B cell (primary cell): ENCODE results near the gene DNAJC10. TPM values are rescaled to one million over a fixed set of nuclear protein-coding genes. Genes with fewer than 3 reads are reported as not detected.

ENCODE experiments used
- ATAC-seq: fragments of 200-7000 bp; cut with Tn5 transposase; one replicate; pipeline ENCODE4 v1.10.0; 2021; ENCODE audit warnings: low read depth, mild to moderate bottlenecking, moderate number of reproducible peaks, moderate library complexity
- CTCF ChIA-PET: fragments of 350-600 bp; sonication (Branson Sonifier 250); formaldehyde crosslinking; loops from one replicate; lab custom pipeline; 2021; ENCODE audit warnings: antibody characterized with exemption, inconsistent platforms; lab: Charles Lee
- POLR2A ChIA-PET: fragments of 350-600 bp; sonication (Branson Sonifier 250); formaldehyde crosslinking; loops from one replicate; lab custom pipeline; 2021; ENCODE audit warnings: antibody characterized with exemption; lab: Charles Lee
- DNase-seq: peaks from one replicate; pipeline ENCODE4 v3.0.0; 2013
- H2AFZ ChIP-seq: 2 replicates; pipeline ENCODE4 v1.6.1; 2012; ENCODE audit warnings: mild to moderate bottlenecking, low read depth, low read length; ENCODE audit not compliant: insufficient read depth, poor library complexity, severe bottlenecking
- H3K27ac ChIP-seq, 2 donors: 1 replicate in 1 of 2; 2 replicates in 1 of 2; pipeline ENCODE4 v1.5.1; 2012 to 2013; ENCODE audit warnings: low read length in 2 of 2, mild to moderate bottlenecking in 2 of 2, moderate library complexity in 1 of 2
- H3K27me3 ChIP-seq, 4 experiments: fragments of 200-600 bp in 1 of 4; sonication (generic) in 1 of 4; replicated peaks in 1 of 4; 1 replicate in 2 of 4; 2 replicates in 2 of 4; pipeline versions ENCODE4 v1.6.1 to v1.7.0; 2013 to 2016; ENCODE audit warnings: low read length in 3 of 4, mild to moderate bottlenecking in 2 of 4, mixed read lengths in 1 of 4, moderate library complexity in 1 of 4; ENCODE audit not compliant: insufficient read depth in 4 of 4, control insufficient read depth in 3 of 4; ENCODE audit errors: control extremely low read depth in 1 of 4
- H3K36me3 ChIP-seq, 2 experiments: replicated peaks in 1 of 2; 1 replicate in 1 of 2; 2 replicates in 1 of 2; pipeline versions ENCODE4 v1.6.1 to v1.7.1; 2013; ENCODE audit warnings: low read length in 1 of 2; ENCODE audit not compliant: insufficient read depth in 2 of 2, control insufficient read depth in 1 of 2; ENCODE audit errors: control extremely low read depth in 1 of 2, extremely low read depth in 1 of 2
- H3K4me1 ChIP-seq, 2 donors: fragments of 200-600 bp in 1 of 2; sonication (generic) in 1 of 2; 1 replicate in 1 of 2; 2 replicates in 1 of 2; pipeline versions ENCODE4 v1.5.1 to v1.6.1; 2013 to 2017; ENCODE audit warnings: low read length in 2 of 2; ENCODE audit not compliant: control insufficient read depth in 2 of 2, insufficient read depth in 2 of 2
- H3K4me2 ChIP-seq: replicated peaks from 2 replicates; pipeline ENCODE3; 2012; ENCODE audit warnings: mild to moderate bottlenecking, low read depth, low read length; ENCODE audit not compliant: poor library complexity, severe bottlenecking
- H3K4me3 ChIP-seq, 5 experiments: fragments of 200-600 bp in 1 of 5; sonication (generic) in 1 of 5; 1 replicate in 3 of 5; 2 replicates in 2 of 5; pipeline versions ENCODE4 v1.5.1 to v1.7.0; 2011 to 2016; ENCODE audit warnings: low read length in 4 of 5, mild to moderate bottlenecking in 4 of 5, low read depth in 2 of 5, control low read depth in 1 of 5, moderate library complexity in 1 of 5; ENCODE audit not compliant: insufficient read depth in 1 of 5; ENCODE audit errors: control extremely low read depth in 1 of 5, extremely low read depth in 1 of 5
- H3K79me2 ChIP-seq: fragments of 200-600 bp; sonication (generic); one replicate; pipeline ENCODE4 v1.6.0; 2016; ENCODE audit warnings: low read length; ENCODE audit not compliant: control insufficient read depth, insufficient read depth
- H3K9ac ChIP-seq: fragments of 200-600 bp; sonication (generic); 2 replicates; pipeline ENCODE4 v1.6.1; 2017; ENCODE audit warnings: mild to moderate bottlenecking, low read length, moderate library complexity
- H3K9me3 ChIP-seq, 3 donors: one replicate each; pipeline versions ENCODE4 v1.6.1 to v1.7.1; 2013; ENCODE audit warnings: low read length in 2 of 3; ENCODE audit not compliant: control insufficient read depth in 2 of 3, insufficient read depth in 1 of 3; ENCODE audit errors: control extremely low read depth in 1 of 3
- H4K20me1 ChIP-seq: 2 replicates; pipeline ENCODE4 v1.6.0; 2012; ENCODE audit warnings: mild to moderate bottlenecking, low read length; ENCODE audit not compliant: insufficient read depth, control insufficient read depth, poor library complexity, severe bottlenecking
- H3K27ac Mint-ChIP-seq: one replicate; pipeline ENCODE4 v1.8.0; 2021; ENCODE audit warnings: mixed read lengths
- H3K27me3 Mint-ChIP-seq: one replicate; pipeline ENCODE4 v1.8.0; 2021; ENCODE audit warnings: mixed read lengths
- H3K4me1 Mint-ChIP-seq: one replicate; pipeline ENCODE4 v1.8.0; 2021; ENCODE audit warnings: mixed read lengths
- H3K4me3 Mint-ChIP-seq: one replicate; pipeline ENCODE4 v1.8.0; 2021; ENCODE audit warnings: mixed read lengths
- H3K9me3 Mint-ChIP-seq: one replicate; pipeline ENCODE4 v1.8.0; 2022; ENCODE audit warnings: mixed read lengths; ENCODE audit not compliant: insufficient read depth
- CTCF ChIP-seq: fragments of 200-600 bp; IDR thresholded peaks from one replicate; pipeline ENCODE4 v1.8.0; 2022; ENCODE audit warnings: antibody characterized with exemption, mild to moderate bottlenecking
- EZH2 ChIP-seq: IDR thresholded peaks from 2 replicates; pipeline ENCODE4 v1.6.1; 2012; ENCODE audit warnings: borderline replicate concordance, low read depth, mild to moderate bottlenecking, moderate library complexity, low read length; ENCODE audit not compliant: insufficient read depth, poor library complexity, severe bottlenecking
- WGBS: methylation state at CpG from one replicate; pipeline ENCODE4 v1.1.5; 2013; ENCODE audit warnings: missing lambda C conversion rate; ENCODE audit not compliant: insufficient coverage; 5-methylcytosine and 5-hydroxymethylcytosine counted together
- intact Hi-C: fragments of 100-400 bp; cut with micrococcal nuclease; formaldehyde crosslinking; loops from one replicate; pipeline ENCODE4 v1.10.0; 2022
- polyA plus RNA-seq: library from polyadenylated mRNA; depleted of rRNA; stranded (reverse); fragments of >200 nt; gene quantifications from 2 replicates; pipeline ENCODE4 v1.2.3, GENCODE V29; 2012
- total RNA-seq, 2 donors: library from RNA; stranded (reverse); fragments of 120-200 nt in 1 of 2; gene quantifications; 1 replicate in 1 of 2; 2 replicates in 1 of 2; pipeline versions ENCODE4 v1.2.3 to v1.2.4, GENCODE V29; 2013 to 2022

Gene DNAJC10
- total and polyA plus RNA-seq, 2 donors (not counting 1 experiment from before 2014, with no cell fraction given), result 41.3 to 115 TPM

GRCh38 chr2:182724656-182725055 is 8.6 kb downstream of the DNAJC10 start:
- Mint-ChIP-seq H3K4me3 (no peak overlapping the region), H3K9me3 (no peaks in the 10 kb centered on the region), H3K27ac (no peak overlapping the region), H3K4me1 (peaks cover 28% of the 10 kb centered on the region), H3K27me3 (no peaks in the 10 kb centered on the region)
- Histone ChIP-seq H3K27me3 (no peaks in the 10 kb centered on the region), H4K20me1 (peaks cover 4% of the 10 kb centered on the region), H3K4me2 (no peak overlapping the region), H3K79me2 (peaks cover 61% of the 10 kb centered on the region), H2AFZ (no peak overlapping the region), H3K9ac (no peak overlapping the region), H3K9me3 (no peaks in the 10 kb centered on the region), H3K4me1 (no peaks in the 10 kb centered on the region), H3K27ac (no peak overlapping the region), H3K36me3 (peaks cover 8 to 56% of the 10 kb centered on the region in 2 experiments), H3K4me3 (no peak overlapping the region)
- POLR2A ChIA-PET, result no interaction called here
- 100% methylated on average over 2 of the region's 3 CpGs for WGBS
- intact Hi-C loops, result loop anchor here (5.0 kb wide), 1 partner anchor 33 kb away; no protein-coding TSS in a partner anchor
- no peak for DNase-seq
- TF ChIP-seq CTCF (no peak), EZH2 (no peak)
- ATAC-seq, result no peak
- CTCF ChIA-PET, result interaction anchor here (1.6 kb wide), 1 partner anchor 58 kb away, joined by 7 read pairs; no protein-coding TSS in a partner anchor

GRCh38 chr2:182726473-182726872 is 10.4 kb downstream of the DNAJC10 start:
- CTCF ChIA-PET, result no interaction called here
- no peak overlapping the region for H3K27ac Mint-ChIP-seq
- POLR2A ChIA-PET, result no interaction called here
- H4K20me1 ChIP-seq, result peaks cover 8% of the 10 kb centered on the region
- no peak overlapping the region for H3K9ac ChIP-seq
- no peak overlapping the region for H3K4me3 ChIP-seq
- H3K4me1 Mint-ChIP-seq, result peaks cover 21% of the 10 kb centered on the region
- no peak overlapping the region for H2AFZ ChIP-seq
- intact Hi-C loops, result no loop called here
- no peaks in the 10 kb centered on the region for H3K27me3 ChIP-seq
- H3K27ac ChIP-seq, result no peak overlapping the region
- H3K4me2 ChIP-seq, result no peak overlapping the region
- H3K9me3 ChIP-seq, result no peaks in the 10 kb centered on the region
- 84% methylated on average over 3 of the region's 3 CpGs for WGBS
- ATAC-seq (no peak), DNase-seq (no peak)
- TF ChIP-seq EZH2, result no peak
- TF ChIP-seq CTCF, result no peak
- no peaks in the 10 kb centered on the region for H3K4me1 ChIP-seq
- peaks cover 43% of the 10 kb centered on the region for H3K79me2 ChIP-seq
- H3K4me3 Mint-ChIP-seq, result no peak overlapping the region
- H3K36me3 ChIP-seq, result peaks cover 8 to 58% of the 10 kb centered on the region in 2 experiments
- no peaks in the 10 kb centered on the region for H3K9me3 Mint-ChIP-seq
- no peaks in the 10 kb centered on the region for H3K27me3 Mint-ChIP-seq
